GM21360 (cell line): Measurements from ENCODE around the gene TAPBP.
"Not testable (repeated sequence)": the region's sequence is repeated elsewhere in the genome, so short reads cannot be mapped to it uniquely, and the experiment has no call there.

Experiments
- ATAC-seq: cut with Tn5 transposase; IDR thresholded peaks from one replicate; pipeline ENCODE4 v1.9.1; 2021; ENCODE audit warnings: mild to moderate bottlenecking, moderate library complexity; ENCODE audit not compliant: unreplicated experiment

TAPBP gene

DNA sequence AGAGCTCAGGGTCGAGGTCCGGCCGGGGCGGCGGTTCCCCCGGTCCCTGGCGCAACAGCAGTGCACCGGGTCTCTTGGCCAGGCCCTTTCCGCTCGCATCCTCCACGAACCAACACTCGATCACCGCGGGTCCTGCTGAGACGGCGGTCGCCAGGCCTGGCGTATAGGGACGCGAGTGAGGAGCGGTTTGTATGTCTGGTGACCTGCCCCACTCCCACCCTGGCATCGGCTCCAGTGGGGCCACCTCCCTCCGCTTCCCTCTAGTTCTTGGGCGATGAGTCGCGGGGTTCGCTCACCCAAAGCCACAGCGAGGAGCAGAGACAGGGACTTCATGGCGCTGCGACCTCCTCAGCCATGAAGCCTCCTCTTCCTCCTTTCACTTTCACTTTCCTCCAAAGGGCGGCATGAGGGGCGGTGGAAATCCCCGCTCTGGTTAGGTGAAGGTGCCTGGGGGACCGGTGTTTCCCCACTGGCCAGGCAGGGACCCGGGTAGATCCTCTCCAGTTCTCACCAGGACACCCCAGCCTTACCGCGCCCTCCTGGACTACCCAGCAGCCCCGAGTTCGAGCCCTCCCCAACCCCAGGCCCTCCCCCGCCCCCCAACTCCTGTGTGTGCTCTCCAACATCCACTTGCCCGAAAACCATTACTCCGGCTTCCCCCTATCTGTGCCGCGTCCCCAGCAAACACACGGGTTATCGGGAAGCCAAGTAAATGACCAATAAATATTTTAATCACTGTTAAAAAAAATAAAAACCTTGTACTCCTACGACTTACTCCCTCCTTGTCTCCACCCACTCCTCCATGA, at the start of gene TAPBP:
Gene TAPBP (minus strand): TSS at position 370 of the 806 bp plus-strand sequence. CDS start 37 bp downstream, at position 333.
- peak; percentile 38 for ATAC-seq

DNA sequence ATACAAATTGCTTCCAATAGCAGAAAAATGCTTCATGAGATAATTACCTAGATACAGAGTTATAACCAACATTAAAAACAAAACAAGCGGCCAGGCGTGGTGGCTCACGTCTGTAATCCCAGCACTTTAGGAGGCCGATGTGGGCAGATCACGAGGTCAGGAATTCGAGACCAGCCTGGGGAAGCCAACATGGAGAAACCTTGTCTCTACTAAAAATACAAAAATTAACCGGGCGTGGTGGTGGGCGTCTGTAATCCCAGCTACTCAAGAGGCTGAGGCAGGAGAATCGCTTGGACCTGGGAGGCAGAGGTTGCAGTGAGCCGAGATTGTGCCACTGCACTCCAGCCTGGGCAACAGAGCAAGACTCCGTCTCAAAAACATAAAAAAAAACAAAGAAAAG, 49.6 kb upstream of the TAPBP start:
- not testable (repeated sequence) for ATAC-seq

DNA sequence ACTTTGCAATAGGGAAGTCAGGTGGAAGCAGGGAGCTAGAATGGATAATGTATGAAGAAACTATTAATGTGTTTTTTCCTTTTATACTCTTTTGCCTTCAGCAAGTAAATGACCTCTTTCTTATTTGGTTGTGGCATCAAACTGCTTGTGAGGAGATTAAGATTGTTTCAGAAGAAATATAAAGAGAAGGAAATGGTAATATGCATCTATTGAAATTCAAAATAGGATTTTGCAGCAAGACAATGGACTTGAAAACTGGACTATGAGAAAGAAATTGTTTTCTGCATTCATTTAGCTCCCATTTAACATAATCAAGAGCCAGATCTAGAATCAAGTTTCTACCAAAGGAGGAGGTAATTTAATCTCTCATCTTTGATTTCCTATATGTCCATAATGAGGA, 45.5 kb upstream of the TAPBP start:
- no peak for ATAC-seq

DNA sequence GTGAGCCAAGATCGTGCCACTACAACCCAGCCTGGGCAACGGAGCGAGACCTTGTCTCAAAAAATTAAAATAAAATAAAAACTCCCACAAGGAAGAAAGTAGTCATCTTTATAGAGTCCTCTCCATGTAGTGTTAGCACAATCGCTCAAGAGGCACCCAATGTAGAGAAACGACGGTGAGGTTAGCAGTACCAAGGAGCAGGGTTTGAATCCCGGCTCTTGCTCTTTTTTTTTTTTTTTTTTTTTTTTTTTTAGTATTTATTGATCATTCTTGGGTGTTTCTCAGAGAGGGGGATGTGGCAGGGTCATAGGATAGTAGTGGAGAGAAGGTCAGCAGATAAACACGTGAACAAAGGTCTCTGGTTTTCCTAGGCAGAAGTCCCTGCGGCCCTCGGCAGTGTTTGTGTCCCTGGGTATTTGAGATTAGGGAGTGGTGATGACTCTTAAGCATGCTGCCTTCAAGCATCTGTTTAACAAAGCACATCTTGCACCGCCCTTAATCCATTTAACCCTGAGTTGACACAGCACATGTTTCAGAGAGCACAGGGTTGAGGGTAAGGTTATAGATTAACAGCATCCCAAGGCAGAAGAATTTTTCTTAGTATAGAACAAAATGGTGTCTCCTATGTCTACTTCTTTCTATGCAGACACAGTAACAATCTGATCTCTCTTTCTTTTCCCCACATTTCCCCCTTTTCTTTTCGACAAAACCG, 43.4 kb upstream of the TAPBP start:
- ATAC-seq, result not testable (repeated sequence)

DNA sequence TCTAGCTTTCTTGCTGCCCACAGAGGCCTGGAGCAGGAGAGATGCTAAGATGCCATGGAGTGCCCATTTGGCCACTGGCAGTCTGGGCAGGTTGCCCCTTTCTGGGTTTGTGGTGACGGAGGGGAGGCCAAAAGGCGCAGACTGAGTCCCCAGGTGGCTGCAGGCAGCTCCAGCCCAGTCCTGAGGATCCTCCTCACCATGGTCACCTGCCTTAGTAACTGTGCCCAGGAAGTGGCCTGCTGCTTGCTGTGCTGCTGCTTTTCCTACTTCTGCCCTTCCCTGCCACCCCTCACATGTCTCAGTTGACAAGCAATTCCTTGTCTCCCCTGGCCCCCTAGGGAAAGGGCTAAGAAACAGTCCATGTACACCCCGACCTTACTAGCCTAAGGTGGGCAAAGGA, 42.4 kb upstream of the TAPBP start:
- no peak for ATAC-seq

DNA sequence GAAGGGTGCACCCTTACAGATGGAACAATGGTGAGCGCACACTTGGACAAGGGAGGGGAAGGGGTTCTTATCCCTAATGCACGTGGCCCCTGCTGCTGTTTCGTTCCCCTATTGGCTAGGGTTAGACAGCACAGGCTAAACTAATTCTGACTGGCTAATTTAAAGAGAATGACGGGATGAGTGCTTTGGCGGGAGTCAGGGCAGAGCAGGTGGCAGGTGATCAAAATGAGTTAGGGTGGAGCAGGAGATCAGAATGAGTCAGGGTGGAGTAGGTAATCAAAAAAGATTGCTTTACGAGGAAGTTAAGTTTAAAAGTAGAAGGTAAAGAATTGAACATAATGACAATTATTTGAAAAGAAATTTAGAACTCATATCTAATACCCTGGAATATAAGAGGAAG, 42.0 kb upstream of the TAPBP start:
- not testable (repeated sequence) for ATAC-seq

DNA sequence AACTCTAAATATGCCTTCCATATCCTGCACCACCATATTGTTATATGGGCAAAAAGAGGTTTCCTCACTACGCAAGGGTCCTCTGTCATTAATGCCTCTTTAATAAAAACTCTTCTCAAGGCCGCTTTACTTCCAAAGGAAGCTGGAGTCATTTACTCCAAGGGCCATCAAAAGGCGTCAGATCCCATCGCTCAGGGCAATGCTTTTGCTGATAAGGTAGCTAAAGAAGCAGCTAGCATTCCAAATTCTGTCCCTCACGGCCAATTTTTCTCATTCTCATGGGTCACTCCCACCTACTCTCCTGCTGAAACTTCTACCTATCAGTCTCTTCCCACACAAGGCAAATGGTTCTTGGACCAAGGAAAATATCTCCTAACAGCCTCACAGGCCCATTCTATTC, 33.9 kb upstream of the TAPBP start:
- no peak for ATAC-seq

DNA sequence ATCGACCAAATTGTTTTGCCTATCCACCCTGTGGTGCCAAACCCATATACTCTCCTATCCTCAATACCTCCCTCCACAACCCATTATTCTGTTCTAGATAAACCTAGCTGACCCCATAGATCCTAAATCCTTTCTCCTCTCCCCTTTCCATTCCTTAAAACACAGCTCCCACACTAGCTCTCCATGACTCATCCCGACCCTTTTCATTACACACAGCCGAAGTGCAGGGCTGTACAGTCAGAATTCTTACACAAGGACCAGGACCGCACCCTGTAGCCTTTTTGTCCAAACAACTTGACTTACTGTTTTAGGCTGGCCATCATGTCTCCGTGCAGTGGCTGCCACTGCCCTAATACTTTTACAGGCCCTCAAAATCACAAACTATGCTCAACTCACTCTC, 33.1 kb upstream of the TAPBP start:
- not testable (repeated sequence) for ATAC-seq

DNA sequence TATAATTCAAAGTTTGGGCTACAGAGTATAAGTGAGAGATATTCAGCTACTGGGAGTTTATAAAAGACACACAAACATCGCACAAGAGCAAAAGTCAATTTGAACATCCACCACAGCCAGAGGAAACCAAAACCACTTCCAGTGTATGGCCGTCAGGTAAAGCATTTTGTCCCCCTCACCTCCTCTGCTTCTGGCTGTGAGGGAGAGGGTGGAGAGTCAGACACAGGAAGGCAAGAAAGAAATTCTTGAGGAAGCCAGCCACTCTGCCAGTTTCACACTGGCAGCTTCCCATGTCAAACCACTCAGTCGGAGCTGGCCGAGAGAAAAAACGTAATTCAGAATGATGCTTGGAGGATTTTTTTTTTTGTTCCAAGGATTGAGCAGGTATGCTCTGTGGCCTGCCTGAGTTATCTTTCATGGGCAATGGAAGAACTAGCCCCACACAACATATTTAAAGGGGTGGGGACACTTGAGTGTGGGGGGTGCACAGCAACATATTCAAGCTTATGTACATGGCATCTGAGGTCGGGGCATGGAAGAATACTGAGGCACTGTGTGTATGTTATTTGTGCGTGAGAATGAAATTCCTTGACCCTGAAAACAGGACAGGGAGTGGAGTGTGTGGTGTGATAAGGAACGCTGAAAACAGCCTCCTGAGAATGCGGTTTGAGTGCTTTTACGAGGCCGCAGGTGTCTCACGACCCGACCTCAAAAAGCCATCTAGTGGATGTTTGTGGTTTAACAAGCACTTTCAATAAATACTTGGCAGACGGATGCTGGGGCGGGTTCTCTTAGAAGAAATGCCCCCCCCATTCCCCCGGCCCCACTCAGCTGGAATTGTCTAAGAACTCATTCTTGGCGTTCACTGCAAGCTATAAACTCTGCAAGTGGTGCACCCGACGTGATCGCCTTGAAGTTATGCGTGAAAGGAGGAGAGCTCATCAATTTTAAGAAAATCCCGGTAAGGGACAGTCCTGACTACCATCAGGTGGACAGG, 31.1 kb upstream of the TAPBP start:
- no peak for ATAC-seq

DNA sequence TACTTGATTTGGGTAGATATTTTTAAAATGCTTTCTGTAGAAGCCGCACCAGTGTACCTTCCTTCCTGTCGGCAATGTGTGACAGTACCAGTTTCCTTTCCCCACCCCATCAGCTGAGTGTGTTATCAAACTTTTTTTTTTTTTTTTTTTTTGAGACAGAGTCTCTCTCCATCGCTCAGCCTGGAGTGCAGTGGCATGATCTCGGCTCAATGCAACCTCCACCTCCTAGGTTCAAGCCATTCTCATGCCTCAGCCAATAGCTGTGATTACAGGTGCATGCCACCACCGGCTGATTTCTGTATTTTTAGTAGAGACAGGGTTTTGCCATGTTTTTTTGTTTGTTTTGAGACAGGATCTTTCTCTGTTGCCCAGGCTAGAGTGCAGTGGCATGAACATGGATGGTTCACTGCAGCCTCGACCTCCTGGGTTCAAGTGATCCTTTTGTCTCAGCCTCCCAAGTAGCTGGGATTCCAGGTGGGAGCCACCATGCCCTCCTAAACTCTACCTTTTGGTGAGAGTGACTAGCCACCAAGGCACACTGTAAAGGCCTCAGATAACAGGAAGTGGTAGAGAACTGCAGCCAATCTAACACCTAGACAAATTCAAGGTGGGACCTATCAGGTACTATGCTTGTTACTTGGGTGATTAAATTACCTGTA, 30.2 kb upstream of the TAPBP start:
- no peak for ATAC-seq

DNA sequence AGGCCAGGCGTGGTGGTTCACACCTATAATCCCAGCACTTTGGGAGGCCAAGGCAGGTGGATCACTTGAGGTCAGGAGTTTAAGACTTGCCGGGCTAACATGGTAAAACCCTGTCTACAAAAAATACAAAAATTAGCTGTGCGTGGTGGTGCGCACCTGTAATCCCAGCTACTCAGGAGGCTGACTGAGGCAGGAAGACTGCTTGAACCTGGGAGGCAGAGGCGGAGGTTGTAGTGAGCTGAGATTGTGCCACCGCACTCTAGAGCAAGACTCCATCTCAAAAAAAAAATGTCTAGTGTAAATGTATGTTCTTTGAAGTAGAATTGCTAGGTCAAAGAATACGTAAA, 29.7 kb upstream of the TAPBP start:
- not testable (repeated sequence) for ATAC-seq

DNA sequence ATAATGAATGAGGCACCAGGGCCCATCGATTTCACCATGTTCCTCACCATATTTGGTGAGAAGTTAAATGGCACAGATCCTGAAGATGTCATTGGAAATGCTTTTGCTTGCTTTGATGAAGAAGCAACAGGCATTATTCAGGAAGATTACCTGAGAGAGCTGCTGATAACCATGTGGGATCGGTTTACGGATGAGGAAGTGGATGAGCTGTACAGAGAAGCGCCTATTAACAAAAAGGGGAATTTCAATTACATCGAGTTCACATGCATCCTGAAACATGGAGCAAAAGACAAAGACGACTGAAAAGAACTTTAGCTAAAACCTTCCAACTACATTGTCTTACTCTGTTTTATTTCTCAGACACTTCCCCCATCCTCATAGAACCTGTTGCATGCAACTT, 25.3 kb upstream of the TAPBP start:
- ATAC-seq, result no peak

DNA sequence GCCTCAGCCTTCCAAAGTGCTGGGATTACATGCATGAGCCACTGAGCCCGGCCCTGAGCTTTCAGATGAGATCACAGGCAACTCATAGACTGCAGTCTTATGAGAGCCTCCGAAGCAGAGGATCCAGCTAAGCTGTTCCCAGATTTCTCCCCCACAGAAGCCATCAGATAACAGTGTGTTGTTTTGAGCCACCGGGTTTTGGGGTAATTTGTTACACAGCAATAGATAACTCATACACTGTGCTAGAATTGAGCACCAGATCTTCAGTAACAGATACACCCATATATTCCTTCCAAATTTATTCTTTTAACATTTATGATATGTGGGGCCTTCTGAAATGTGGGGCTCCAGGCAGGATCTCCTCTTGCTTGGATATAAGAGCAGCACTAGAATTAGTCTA, 22.6 kb upstream of the TAPBP start:
- ATAC-seq, result no peak

DNA sequence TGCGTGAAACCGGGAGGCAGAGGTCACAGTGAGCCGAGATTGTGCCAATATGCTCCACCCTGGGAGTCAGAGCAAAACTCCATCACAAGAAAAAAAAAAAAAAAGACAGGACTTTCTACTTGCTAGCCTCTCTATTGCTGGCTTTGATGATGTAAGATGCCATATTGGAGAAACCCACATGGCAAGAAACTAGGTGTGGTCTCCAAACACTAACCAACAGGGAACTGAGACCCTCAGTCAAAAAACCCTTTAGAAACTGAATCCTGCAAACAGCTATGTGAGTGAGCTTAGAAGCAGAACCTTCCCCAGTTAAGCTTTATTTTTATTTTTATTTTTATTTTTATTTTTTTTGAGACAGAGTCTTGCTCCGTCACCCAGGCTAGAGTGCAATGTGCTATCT, 22.0 kb upstream of the TAPBP start:
- ATAC-seq, result no peak

DNA sequence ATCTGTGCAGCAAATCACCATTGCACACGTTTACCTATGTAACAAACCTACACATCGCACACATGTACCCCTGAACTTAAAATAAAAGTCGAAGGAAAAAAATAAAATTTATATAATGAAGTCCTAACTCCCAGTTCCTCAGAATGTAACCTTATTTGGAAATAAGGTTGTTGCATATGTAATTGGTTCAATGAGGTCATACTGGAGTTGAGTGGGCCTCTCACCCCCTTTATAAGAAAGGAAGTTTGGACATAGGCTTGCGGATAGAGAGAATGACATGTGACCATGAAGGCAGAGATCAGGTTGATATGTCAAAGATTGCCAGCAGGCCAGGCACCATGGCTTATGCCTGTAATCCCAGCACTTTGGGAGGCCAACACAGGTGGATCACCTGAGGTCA, 19.8 kb upstream of the TAPBP start:
- ATAC-seq, result no peak

DNA sequence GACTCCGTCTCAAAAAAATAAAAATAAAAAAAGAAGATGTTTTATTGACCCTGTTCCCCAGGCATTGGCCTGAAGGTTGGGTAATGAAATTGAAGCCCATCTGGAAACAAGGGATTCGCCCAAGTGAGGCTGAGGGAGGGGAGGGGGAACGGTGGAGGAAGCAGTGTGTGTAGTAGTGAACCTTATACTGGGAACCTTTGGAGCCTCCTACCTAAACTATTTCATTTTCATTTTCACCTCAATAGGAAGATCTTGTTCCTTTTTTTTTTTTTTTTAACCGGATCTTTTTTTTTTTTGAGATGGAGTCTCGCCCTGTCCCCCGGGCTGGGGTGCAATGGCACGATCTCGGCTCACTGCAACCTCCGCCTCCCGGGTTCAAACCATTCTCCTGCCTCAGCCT, 16.9 kb upstream of the TAPBP start:
- no peak for ATAC-seq

DNA sequence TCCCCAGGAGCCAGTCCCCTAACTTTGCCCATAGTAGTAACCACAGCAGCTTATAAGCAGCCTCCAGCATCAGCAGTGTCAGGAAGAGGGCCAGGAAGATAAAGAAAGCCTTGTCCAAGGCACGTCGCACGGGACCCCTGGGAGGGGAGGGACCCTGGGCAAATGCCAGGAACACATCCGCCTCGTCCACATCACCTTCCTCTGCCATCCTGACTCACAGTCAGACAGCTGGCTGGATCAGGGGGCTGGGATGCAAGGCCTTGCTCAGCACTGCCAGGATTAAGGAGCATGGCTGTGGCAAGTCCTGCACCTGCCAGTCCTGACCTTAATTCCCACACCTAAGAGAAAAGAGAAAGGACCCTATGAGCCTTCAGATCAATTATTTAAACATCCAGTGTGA, 15.2 kb upstream of the TAPBP start:
- no peak for ATAC-seq

DNA sequence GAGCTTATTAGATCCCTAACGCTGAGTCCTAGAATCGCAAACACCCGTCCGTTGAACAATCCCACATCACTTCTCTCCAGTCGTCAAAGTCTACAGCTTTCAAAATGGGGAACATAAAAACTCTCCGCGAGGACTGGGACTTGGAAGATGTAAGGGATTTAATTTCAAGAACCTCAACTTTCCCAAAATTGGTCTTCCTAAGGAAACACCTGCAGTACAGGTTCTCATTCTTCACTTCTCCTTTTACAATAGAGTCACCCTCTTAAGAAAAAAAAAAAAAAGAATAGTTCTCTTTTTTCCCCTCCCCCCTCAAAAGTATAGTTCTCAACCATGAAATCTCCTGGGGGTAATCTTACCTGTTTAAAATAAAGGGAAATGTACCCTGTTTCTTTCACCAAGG, 10.2 kb upstream of the TAPBP start:
- ATAC-seq, result no peak

DNA sequence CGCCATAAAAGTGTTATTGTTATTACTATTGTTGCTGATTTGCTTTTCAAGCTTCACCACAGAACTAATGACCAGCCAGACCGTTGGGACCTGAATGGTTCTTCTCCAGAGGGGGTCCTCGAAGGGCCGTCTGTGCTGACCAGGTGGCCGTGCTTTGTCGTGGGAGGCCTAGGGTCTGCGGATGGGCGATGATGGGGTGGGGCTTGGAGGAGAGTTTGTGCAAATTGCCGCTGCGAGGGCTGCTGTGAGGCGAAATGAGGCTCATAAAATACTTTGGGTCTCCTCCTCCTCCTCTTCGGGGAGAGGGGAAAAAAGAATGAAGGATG, 9.7 kb upstream of the TAPBP start:
- ATAC-seq, result peak; percentile 14

DNA sequence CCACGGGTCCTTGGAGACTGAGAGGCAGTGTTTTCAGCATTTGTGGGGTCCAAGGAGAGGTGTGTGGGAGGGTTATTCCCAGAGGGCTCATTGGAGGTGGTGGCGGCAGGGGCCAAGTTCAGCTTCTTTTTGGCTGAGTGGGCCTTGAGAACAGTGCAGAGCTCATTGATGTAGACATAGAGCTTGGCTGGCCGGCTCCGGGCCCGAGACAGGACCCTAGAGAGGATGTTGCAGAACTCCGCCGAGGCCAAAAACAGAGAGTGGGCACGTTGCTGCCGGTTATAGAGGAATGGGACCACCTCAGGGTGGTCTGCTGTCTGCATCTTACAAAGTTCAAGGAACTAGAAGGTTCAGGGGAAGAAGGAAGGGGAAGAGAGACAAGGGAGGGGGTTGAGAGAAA, 7.3 kb upstream of the TAPBP start:
- no peak for ATAC-seq
